ENCODE data around the gene WWC2.

The WWC2 gene

GRCh38 chr4:183248201-183248600 is 149.1 kb downstream of the WWC2 start:
- 100% methylated on average over 1 of the region's 2 CpGs for WGBS
- Histone ChIP-seq H3K23ac (ENCODE audit: low read length in 2 of 2) (no peak overlapping the region), H3K27ac (ENCODE audit: low read length, poor library complexity, severe bottlenecking) (no peak overlapping the region)

DNA sequence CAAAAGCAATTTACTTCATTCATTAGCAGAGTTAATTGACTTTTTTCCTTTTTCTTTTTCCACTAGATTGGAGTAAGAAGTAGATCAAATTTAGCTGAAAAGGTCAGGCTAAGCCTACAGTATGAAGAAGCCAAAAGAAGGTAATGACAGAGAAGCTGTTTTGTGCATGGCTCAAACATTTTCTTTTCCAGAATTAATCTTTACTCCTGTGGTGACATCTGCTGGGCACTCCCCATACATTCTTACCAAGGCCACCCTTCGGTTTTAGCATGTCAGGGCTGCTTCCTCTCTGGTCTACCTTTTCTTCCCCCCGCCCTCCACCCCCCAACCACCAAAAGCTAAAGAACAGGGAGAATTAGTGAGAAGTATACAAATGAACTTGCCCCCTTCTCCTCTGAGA is 150.8 kb downstream of the WWC2 start:
- Histone ChIP-seq H3K79me1 (replicated peaks; ENCODE audit: low read length, poor library complexity, severe bottlenecking) (peaks cover 17% of the 10 kb centered on the region), H3K9ac (ENCODE audit: low read length) (no peak overlapping the region), H2AK5ac (ENCODE audit: low read length, severe bottlenecking) (no peak overlapping the region), H3K23ac (ENCODE audit: low read length in 2 of 2) (no peak overlapping the region), H4K8ac (ENCODE audit: low read length) (no peak overlapping the region), H3K4me1 (ENCODE audit: control insufficient read depth, insufficient read depth, low read depth, low read length) (peaks cover 7% of the 10 kb centered on the region), H3K27me3 (ENCODE audit: control insufficient read depth in 1 of 2, insufficient read depth in 1 of 2, low read length in 2 of 2) (no peaks in the 10 kb centered on the region), H3K4me2 (ENCODE audit: low read length, poor library complexity, severe bottlenecking) (no peak overlapping the region), H3K18ac (ENCODE audit: low read depth in 1 of 2, low read length in 2 of 2) (no peak overlapping the region), H4K91ac (ENCODE audit: low read length) (no peak overlapping the region), H2BK5ac (ENCODE audit: low read depth, low read length, poor library complexity, severe bottlenecking) (no peak overlapping the region), H2BK15ac (ENCODE audit: low read depth, poor library complexity, severe bottlenecking) (no peak overlapping the region), H2BK120ac (ENCODE audit: low read depth, low read length) (no peak overlapping the region), H3K9me3 (ENCODE audit: control insufficient read depth, low read length) (no peaks in the 10 kb centered on the region), H2AFZ (ENCODE audit: low read depth, low read length) (no peak overlapping the region), H3K36me3 (ENCODE audit: control insufficient read depth in 1 of 2, insufficient read depth in 2 of 2, low read depth in 1 of 2, low read length in 2 of 2) (peaks cover 17 to 57% of the 10 kb centered on the region in 2 experiments), H3K14ac (ENCODE audit: low read length in 2 of 2) (no peak overlapping the region), H3K4me3 (ENCODE audit: insufficient read depth in 1 of 2, low read depth in 1 of 2, low read length in 2 of 2) (no peak overlapping the region), H3K27ac (ENCODE audit: low read length, poor library complexity, severe bottlenecking) (no peak overlapping the region), H3K4ac (ENCODE audit: low read depth in 1 of 2, low read length in 2 of 2) (no peak overlapping the region), H2BK12ac (ENCODE audit: low read length in 2 of 2) (no peak overlapping the region)
- WGBS, result 50% methylated on average over 1 of the region's 2 CpGs
- DNase-seq, result peak; percentile 59

More at GRCh38 chr4:183248201-183248600, 149.1 kb downstream of the WWC2 start:
- H3K4me1 ChIP-seq (ENCODE audit: control insufficient read depth, insufficient read depth, low read depth, low read length), result peaks cover 10% of the 10 kb centered on the region
- H4K8ac ChIP-seq (ENCODE audit: low read length), result no peak overlapping the region
- no peak overlapping the region for H3K4me2 ChIP-seq (ENCODE audit: low read length, poor library complexity, severe bottlenecking)
- H3K9ac ChIP-seq (ENCODE audit: low read length), result no peak overlapping the region
- H2BK15ac ChIP-seq (ENCODE audit: low read depth, poor library complexity, severe bottlenecking), result no peak overlapping the region
- H3K27me3 ChIP-seq (ENCODE audit: control insufficient read depth in 1 of 2, insufficient read depth in 1 of 2, low read length in 2 of 2), result no peaks in the 10 kb centered on the region
- no peaks in the 10 kb centered on the region for H3K9me3 ChIP-seq (ENCODE audit: control insufficient read depth, low read length)
- H2BK120ac ChIP-seq (ENCODE audit: low read depth, low read length), result no peak overlapping the region
- H3K18ac ChIP-seq (ENCODE audit: low read depth in 1 of 2, low read length in 2 of 2), result no peak overlapping the region
- no peak overlapping the region for H3K4me3 ChIP-seq (ENCODE audit: insufficient read depth in 1 of 2, low read depth in 1 of 2, low read length in 2 of 2)
- H4K91ac ChIP-seq (ENCODE audit: low read length), result no peak overlapping the region
- H3K4ac ChIP-seq (ENCODE audit: low read depth in 1 of 2, low read length in 2 of 2), result no peak overlapping the region
- H2BK5ac ChIP-seq (ENCODE audit: low read depth, low read length, poor library complexity, severe bottlenecking), result no peak overlapping the region
- DNase-seq, result no peak
- H2AK5ac ChIP-seq (ENCODE audit: low read length, severe bottlenecking), result no peak overlapping the region
- no peak overlapping the region for H3K14ac ChIP-seq (ENCODE audit: low read length in 2 of 2)
- no peak overlapping the region for H2AFZ ChIP-seq (ENCODE audit: low read depth, low read length)
- H3K36me3 ChIP-seq (ENCODE audit: control insufficient read depth in 1 of 2, insufficient read depth in 2 of 2, low read depth in 1 of 2, low read length in 2 of 2), result peaks cover 9 to 42% of the 10 kb centered on the region in 2 experiments
- peaks cover 12% of the 10 kb centered on the region for H3K79me1 ChIP-seq (replicated peaks; ENCODE audit: low read length, poor library complexity, severe bottlenecking)
- H2BK12ac ChIP-seq (ENCODE audit: low read length in 2 of 2), result no peak overlapping the region

DNA sequence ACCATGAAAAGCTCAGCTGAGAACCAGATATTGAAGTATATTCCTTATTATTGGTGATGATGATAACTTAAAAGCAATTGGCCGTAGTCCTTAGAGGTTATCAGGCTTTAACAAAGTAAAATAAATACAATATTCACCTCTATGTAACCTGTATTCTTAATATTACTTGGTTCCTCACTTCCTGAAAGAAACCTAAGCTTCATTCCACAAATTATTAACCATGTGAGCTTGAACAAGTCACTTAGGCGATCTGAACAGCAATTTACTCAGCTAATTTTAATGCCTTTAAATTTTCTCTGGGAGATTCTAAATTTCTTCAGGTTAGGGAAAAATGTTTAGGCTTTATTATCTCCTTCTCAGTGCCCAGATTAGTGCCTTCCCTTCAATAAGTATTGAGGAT is 151.8 kb downstream of the WWC2 start:
- no peak overlapping the region for H3K23ac ChIP-seq (ENCODE audit: low read length in 2 of 2)
- H3K14ac ChIP-seq (ENCODE audit: low read length in 2 of 2), result no peak overlapping the region
- H2AK5ac ChIP-seq (ENCODE audit: low read length, severe bottlenecking), result peak overlapping the region; percentile 95
- H3K9ac ChIP-seq (ENCODE audit: low read length), result no peak overlapping the region
- peaks cover 3% of the 10 kb centered on the region for H3K4me1 ChIP-seq (ENCODE audit: control insufficient read depth, insufficient read depth, low read depth, low read length)
- H3K4ac ChIP-seq (ENCODE audit: low read depth in 1 of 2, low read length in 2 of 2), result no peak overlapping the region
- no CpG with 5 or more reads among the region's 2 CpGs for WGBS
- peaks cover 17 to 56% of the 10 kb centered on the region in 2 experiments for H3K36me3 ChIP-seq (ENCODE audit: control insufficient read depth in 1 of 2, insufficient read depth in 2 of 2, low read depth in 1 of 2, low read length in 2 of 2)
- H2BK12ac ChIP-seq (ENCODE audit: low read length in 2 of 2), result no peak overlapping the region
- peak overlapping the region; percentile 34 for H3K27ac ChIP-seq (ENCODE audit: low read length, poor library complexity, severe bottlenecking)
- peak overlapping the region; percentile 49 for H3K4me2 ChIP-seq (ENCODE audit: low read length, poor library complexity, severe bottlenecking)
- peaks cover 15% of the 10 kb centered on the region for H3K79me1 ChIP-seq (replicated peaks; ENCODE audit: low read length, poor library complexity, severe bottlenecking)
- H2BK5ac ChIP-seq (ENCODE audit: low read depth, low read length, poor library complexity, severe bottlenecking), result no peak overlapping the region
- H2BK15ac ChIP-seq (ENCODE audit: low read depth, poor library complexity, severe bottlenecking), result no peak overlapping the region
- no peak overlapping the region for H4K8ac ChIP-seq (ENCODE audit: low read length)
- no peak overlapping the region for H2AFZ ChIP-seq (ENCODE audit: low read depth, low read length)
- H3K4me3 ChIP-seq (ENCODE audit: insufficient read depth in 1 of 2, low read depth in 1 of 2, low read length in 2 of 2), result no peak overlapping the region
- H3K9me3 ChIP-seq (ENCODE audit: control insufficient read depth, low read length), result no peaks in the 10 kb centered on the region
- no peak overlapping the region for H3K18ac ChIP-seq (ENCODE audit: low read depth in 1 of 2, low read length in 2 of 2)
- no peak overlapping the region for H4K91ac ChIP-seq (ENCODE audit: low read length)
- H3K27me3 ChIP-seq (ENCODE audit: control insufficient read depth in 1 of 2, insufficient read depth in 1 of 2, low read length in 2 of 2), result no peaks in the 10 kb centered on the region
- DNase-seq, result no peak
- no peak overlapping the region for H2BK120ac ChIP-seq (ENCODE audit: low read depth, low read length)

DNA sequence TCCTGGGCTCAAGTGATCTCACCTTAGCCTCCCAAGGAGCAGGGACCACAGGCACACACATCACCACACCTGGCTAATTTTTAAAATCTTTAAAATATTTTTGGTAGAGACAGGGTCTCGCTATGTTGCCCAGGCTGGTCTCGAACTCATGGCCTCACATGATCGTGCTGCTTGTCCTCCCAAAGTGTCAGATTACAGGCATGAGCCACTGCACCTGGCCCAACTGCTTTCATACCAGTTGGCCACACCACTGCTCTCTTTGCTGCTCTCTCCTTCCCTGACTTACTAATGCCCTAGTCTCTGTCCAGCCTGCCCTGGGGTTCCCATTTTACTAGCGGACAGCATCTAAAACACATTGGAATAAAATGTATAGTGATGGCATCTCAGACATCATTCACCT is 153.9 kb downstream of the WWC2 start:
- H4K91ac ChIP-seq (ENCODE audit: low read length), result no peak overlapping the region
- no peak overlapping the region for H2AK5ac ChIP-seq (ENCODE audit: low read length, severe bottlenecking)
- H3K4me2 ChIP-seq (ENCODE audit: low read length, poor library complexity, severe bottlenecking), result no peak overlapping the region
- no peak overlapping the region for H3K4ac ChIP-seq (ENCODE audit: low read depth in 1 of 2, low read length in 2 of 2)
- H2AFZ ChIP-seq (ENCODE audit: low read depth, low read length), result no peak overlapping the region
- no peak overlapping the region for H2BK15ac ChIP-seq (ENCODE audit: low read depth, poor library complexity, severe bottlenecking)
- no peak overlapping the region for H3K14ac ChIP-seq (ENCODE audit: low read length in 2 of 2)
- no peak for DNase-seq
- H2BK12ac ChIP-seq (ENCODE audit: low read length in 2 of 2), result no peak overlapping the region
- H2BK5ac ChIP-seq (ENCODE audit: low read depth, low read length, poor library complexity, severe bottlenecking), result no peak overlapping the region
- H3K79me1 ChIP-seq (replicated peaks; ENCODE audit: low read length, poor library complexity, severe bottlenecking), result peaks cover 19% of the 10 kb centered on the region
- H3K4me1 ChIP-seq (ENCODE audit: control insufficient read depth, insufficient read depth, low read depth, low read length), result peaks cover 3% of the 10 kb centered on the region
- H3K18ac ChIP-seq (ENCODE audit: low read depth in 1 of 2, low read length in 2 of 2), result no peak overlapping the region
- 92% methylated on average over 3 of the region's 4 CpGs for WGBS
- H3K9me3 ChIP-seq (ENCODE audit: control insufficient read depth, low read length), result no peaks in the 10 kb centered on the region
- H3K27me3 ChIP-seq (ENCODE audit: control insufficient read depth in 1 of 2, insufficient read depth in 1 of 2, low read length in 2 of 2), result no peaks in the 10 kb centered on the region
- H4K8ac ChIP-seq (ENCODE audit: low read length), result no peak overlapping the region
- no peak overlapping the region for H3K27ac ChIP-seq (ENCODE audit: low read length, poor library complexity, severe bottlenecking)
- H3K4me3 ChIP-seq (ENCODE audit: insufficient read depth in 1 of 2, low read depth in 1 of 2, low read length in 2 of 2), result no peak overlapping the region
- H2BK120ac ChIP-seq (ENCODE audit: low read depth, low read length), result no peak overlapping the region
- peaks cover 21 to 48% of the 10 kb centered on the region in 2 experiments for H3K36me3 ChIP-seq (ENCODE audit: control insufficient read depth in 1 of 2, insufficient read depth in 2 of 2, low read depth in 1 of 2, low read length in 2 of 2)
- H3K9ac ChIP-seq (ENCODE audit: low read length), result no peak overlapping the region
- H3K23ac ChIP-seq (ENCODE audit: low read length in 2 of 2), result no peak overlapping the region

Data from mesenchymal stem cell (in vitro differentiated cells and primary cell).